Measurements from ENCODE around the gene RPTOR. TPM values are rescaled to one million over a fixed set of nuclear protein-coding genes. Genes with fewer than 3 reads are reported as not detected.

RPTOR gene
- total RNA-seq, 1 experiment from 2014 or later, result 25.1 TPM

- no peak overlapping the region for H2BK15ac ChIP-seq (ENCODE audit: low read depth, low read length)
- TF ChIP-seq, protein P1, sequence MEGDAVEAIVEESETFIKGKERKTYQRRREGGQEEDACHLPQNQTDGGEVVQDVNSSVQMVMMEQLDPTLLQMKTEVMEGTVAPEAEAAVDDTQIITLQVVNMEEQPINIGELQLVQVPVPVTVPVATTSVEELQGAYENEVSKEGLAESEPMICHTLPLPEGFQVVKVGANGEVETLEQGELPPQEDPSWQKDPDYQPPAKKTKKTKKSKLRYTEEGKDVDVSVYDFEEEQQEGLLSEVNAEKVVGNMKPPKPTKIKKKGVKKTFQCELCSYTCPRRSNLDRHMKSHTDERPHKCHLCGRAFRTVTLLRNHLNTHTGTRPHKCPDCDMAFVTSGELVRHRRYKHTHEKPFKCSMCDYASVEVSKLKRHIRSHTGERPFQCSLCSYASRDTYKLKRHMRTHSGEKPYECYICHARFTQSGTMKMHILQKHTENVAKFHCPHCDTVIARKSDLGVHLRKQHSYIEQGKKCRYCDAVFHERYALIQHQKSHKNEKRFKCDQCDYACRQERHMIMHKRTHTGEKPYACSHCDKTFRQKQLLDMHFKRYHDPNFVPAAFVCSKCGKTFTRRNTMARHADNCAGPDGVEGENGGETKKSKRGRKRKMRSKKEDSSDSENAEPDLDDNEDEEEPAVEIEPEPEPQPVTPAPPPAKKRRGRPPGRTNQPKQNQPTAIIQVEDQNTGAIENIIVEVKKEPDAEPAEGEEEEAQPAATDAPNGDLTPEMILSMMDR (conservative IDR thresholded peaks at IDR 0.05), result no peak
- H3K4me1 ChIP-seq (ENCODE audit: insufficient read depth, low read length), result no peaks in the 10 kb centered on the region
These were observed 182.7 kb downstream of the RPTOR start for GRCh38 chr17:80727409-80727755.

More at GRCh38 chr17:80727409-80727755, 182.7 kb downstream of the RPTOR start:
- H3K27ac Mint-ChIP-seq, result no peak overlapping the region
- Histone ChIP-seq H2BK20ac (ENCODE audit: low read depth, low read length, poor library complexity, severe bottlenecking) (no peak overlapping the region), H3K9me3 (ENCODE audit: control insufficient read depth, low read depth, low read length) (no peaks in the 10 kb centered on the region), H4K91ac (ENCODE audit: insufficient read length, low read depth, low read length) (no peak overlapping the region), H3K4ac (ENCODE audit: low read depth, low read length) (no peak overlapping the region), H3K23me2 (ENCODE audit: insufficient read length, low read depth, low read length, poor library complexity, severe bottlenecking) (no peaks in the 10 kb centered on the region), H3T11ph (ENCODE audit: low read length) (no peak overlapping the region), H2BK5ac (ENCODE audit: insufficient read length, low read length) (no peak overlapping the region), H3K9ac (ENCODE audit: extremely low read depth, insufficient read length, low read length) (no peak overlapping the region), H2BK120ac (ENCODE audit: low read depth, low read length, poor library complexity, severe bottlenecking) (no peak overlapping the region), H2AK5ac (ENCODE audit: insufficient read length, low read length) (no peak overlapping the region), H4K5ac (ENCODE audit: insufficient read length, low read depth, low read length) (no peak overlapping the region), H2AFZ (ENCODE audit: low read length) (no peak overlapping the region), H3K79me1 (ENCODE audit: insufficient read depth, low read depth, low read length, poor library complexity, severe bottlenecking) (no peaks in the 10 kb centered on the region), H3K4me2 (ENCODE audit: insufficient read depth, insufficient read length, low read length) (no peak overlapping the region), H3K23ac (ENCODE audit: insufficient read length, low read depth, low read length) (no peak overlapping the region), H3K79me2 (ENCODE audit: insufficient read depth, low read length) (no peaks in the 10 kb centered on the region), H3K18ac (ENCODE audit: insufficient read length, low read depth, low read length) (no peak overlapping the region), H3K14ac (ENCODE audit: insufficient read depth, low read length) (no peak overlapping the region), H4K20me1 (ENCODE audit: control insufficient read depth, insufficient read depth, insufficient read length) (no peaks in the 10 kb centered on the region), H2BK12ac (ENCODE audit: insufficient read length, low read depth, low read length) (no peak overlapping the region), H3K27ac (ENCODE audit: insufficient read length, low read depth, low read length) (no peak overlapping the region), H3K27me3 (ENCODE audit: insufficient read depth, low read length) (no peaks in the 10 kb centered on the region), H3K56ac (ENCODE audit: insufficient read length, low read depth, low read length) (no peak overlapping the region), H4K8ac (replicated peaks; ENCODE audit: insufficient read length, low read depth, low read length) (no peak overlapping the region)
- H3K4me3 Mint-ChIP-seq, result no peak overlapping the region
- peaks cover 1 to 11% (median 7%) of the 10 kb centered on the region in 3 experiments; a peak in 6 of 7 replicates for H3K36me3 Mint-ChIP-seq (ENCODE audit: insufficient read depth in 1 of 3, low read depth in 3 of 3)
- no peaks in the 10 kb centered on the region for H3K27me3 Mint-ChIP-seq (ENCODE audit: low read depth)
- no CpG with 5 or more reads among the region's 13 CpGs for WGBS (ENCODE audit: extremely low coverage, insufficient read length, low lambda C conversion rate)
- DNase-seq, result no peak
- H3K9me3 Mint-ChIP-seq, result no peaks in the 10 kb centered on the region; a peak in 1 of 5 replicates
- H3K4me1 Mint-ChIP-seq, result peaks cover 8 to 21% of the 10 kb centered on the region in 2 experiments

Data from H9 (cell line).